ENCODE results near the gene SPI1.

Gene SPI1

GRCh38 chr11:47406896-47407745 is 28.8 kb upstream of the SPI1 start:
- peak; percentile 54 for DNase-seq

GRCh38 chr11:47403571-47403970 is 25.2 kb upstream of the SPI1 start:
- no peak for DNase-seq

GRCh38 chr11:47403135-47403534 is 24.8 kb upstream of the SPI1 start:
- no peak for DNase-seq

- no peak for DNase-seq
Observed at GRCh38 chr11:47400768-47401279, 22.5 kb upstream of the SPI1 start.

- DNase-seq: no peak
Observed at GRCh38 chr11:47399860-47400767, 21.8 kb upstream of the SPI1 start.

- DNase-seq: no peak
Observed at GRCh38 chr11:47398551-47398950, 20.2 kb upstream of the SPI1 start.

- no peak for DNase-seq
Observed at GRCh38 chr11:47398011-47398410, 19.7 kb upstream of the SPI1 start.

GRCh38 chr11:47396049-47396320 is 17.6 kb upstream of the SPI1 start:
- no peak for DNase-seq

GRCh38 chr11:47395223-47396048 is 17.1 kb upstream of the SPI1 start:
- DNase-seq: peak; percentile 18

GRCh38 chr11:47394322-47395222 is 16.2 kb upstream of the SPI1 start:
- no peak for DNase-seq

- no peak for DNase-seq
Observed at GRCh38 chr11:47394050-47394321, 15.6 kb upstream of the SPI1 start.

- DNase-seq: no peak
Observed at GRCh38 chr11:47393163-47394049, 15.1 kb upstream of the SPI1 start.

GRCh38 chr11:47392546-47393162 is 14.3 kb upstream of the SPI1 start:
- DNase-seq: peak; percentile 9

GRCh38 chr11:47391711-47392432 is 13.5 kb upstream of the SPI1 start:
- no peak for DNase-seq

- no peak for DNase-seq
Observed at GRCh38 chr11:47391077-47391583, 12.8 kb upstream of the SPI1 start.

- no peak for DNase-seq
Observed at GRCh38 chr11:47390422-47390760, 12.0 kb upstream of the SPI1 start.

- DNase-seq: no peak
Observed at GRCh38 chr11:47389577-47390421, 11.5 kb upstream of the SPI1 start.

GRCh38 chr11:47388697-47389576 is 10.6 kb upstream of the SPI1 start:
- DNase-seq: no peak
